Ovary (tissue), 9 donors: ENCODE results near the gene OR2L2. TPM values are rescaled to one million over a fixed set of nuclear protein-coding genes. Genes with fewer than 3 reads are reported as not detected.
"Not testable (repeated sequence)": the region's sequence is repeated elsewhere in the genome, so short reads cannot be mapped to it uniquely, and the experiment has no call there.

Source experiments
- DNase-seq, 5 donors: peaks; one replicate each; pipeline ENCODE4 v3.0.0-alpha.2; 2019 to 2020
- H3K27ac ChIP-seq, 2 donors: fragments of 200-600 bp; one replicate each; pipeline versions ENCODE4 v1.5.1 to v1.8.0; 2019 to 2022
- H3K27me3 ChIP-seq: fragments of 200-600 bp; one replicate; pipeline ENCODE4 v1.8.0; 2022
- H3K36me3 ChIP-seq: fragments of 200-600 bp; sonication (generic); one replicate; pipeline ENCODE4 v1.5.1; 2019
- H3K4me1 ChIP-seq: one replicate; pipeline ENCODE4 v1.8.1; 2013; ENCODE audit warnings: mild to moderate bottlenecking, moderate library complexity; ENCODE audit not compliant: insufficient read depth
- H3K4me3 ChIP-seq: fragments of 200-600 bp; sonication (generic); one replicate; pipeline ENCODE4 v1.5.1; 2017
- H3K9me3 ChIP-seq, 2 donors: fragments of 200-600 bp in 1 of 2; sonication (generic) in 1 of 2; one replicate each; pipeline versions ENCODE4 v1.5.1 to v1.8.1; 2013 to 2019; ENCODE audit warnings: mild to moderate bottlenecking in 1 of 2, moderate library complexity in 1 of 2
- EP300 ChIP-seq: sonication (generic); formaldehyde crosslinking; IDR thresholded peaks from one replicate; pipeline ENCODE4 v1.6.1; 2017; ENCODE audit warnings: antibody characterized with exemption
- POLR2A ChIP-seq: fragments of 450-650 bp; IDR thresholded peaks from one replicate; pipeline ENCODE4 v1.6.1; 2017; ENCODE audit warnings: antibody characterized with exemption, mild to moderate bottlenecking, moderate library complexity
- WGBS, 3 donors: extraction: QIAGEN DNeasy Blood & Tissue Kit in 1 of 3; methylation state at CpG; one replicate each; pipeline versions ENCODE4 v1.1.5 to v1.1.7; 2013 to 2017; 5-methylcytosine and 5-hydroxymethylcytosine counted together
- intact Hi-C, 4 donors: fragments of 100-400 bp; cut with DNase I; formaldehyde crosslinking; loops; one replicate each; pipeline versions ENCODE4 v1.11.0 to v1.15.1; 2022 to 2023
- polyA plus RNA-seq, 2 donors: library from polyadenylated mRNA; stranded (reverse); fragments of 200-250 nt in 1 of 2; fragments of 350-450 nt in 1 of 2; fragmentation: Illumina TruSeq in 1 of 2; extraction: RNeasy Lipid Tissue Mini Kit (QIAGEN cat#74804) in 1 of 2; gene quantifications; one replicate each; pipeline ENCODE4 v1.2.3, GENCODE V29; 2013 to 2014
- small RNA-seq: library from RNA; depleted of rRNA; stranded (forward); fragments of <200 nt; gene quantifications from one replicate; pipeline ENCODE3, GENCODE V24; 2016
- total RNA-seq, 7 donors: library from RNA; depleted of rRNA in 2 of 7; stranded (reverse); fragments of >200 nt in 2 of 7; fragmentation: NEBNext Ultra II Directional in 3 of 7; extraction: Animal tissue kit (Norgen Biotek cat#: 25700) in 3 of 7; gene quantifications; one replicate each; pipeline versions ENCODE4 v1.1.0 to v1.2.4, GENCODE V29; 2016 to 2023
- TF ChIP-seq, protein P1 (sequence below), 3 donors: fragments of 450-650 bp in 2 of 3; fragments of 200-600 bp in 1 of 3; IDR thresholded peaks; one replicate each; pipeline versions ENCODE4 v1.5.1 to v1.8.0; 2016 to 2022; ENCODE audit warnings: antibody characterized with exemption in 3 of 3, mild to moderate bottlenecking in 1 of 3
- donor health status: DM: no; HTN: no; CAD: no; lungs with moderate emphysema.
- donor health status: DM: no; HTN: no; CAD: no.
- donor health status: Bipolar disorder and iron deficiency.
- donor health status: DM: yes; HTN: yes; CAD: no.
- donor health status: DM: no; HTN: no; CAD: no.
- donor health status: DM: yes; HTN: yes; CAD: no.

OR2L2 gene
- total and polyA plus RNA-seq, 9 donors, result 0.08 to 0.69 (median 0.15) TPM; not detected in 3

DNA sequence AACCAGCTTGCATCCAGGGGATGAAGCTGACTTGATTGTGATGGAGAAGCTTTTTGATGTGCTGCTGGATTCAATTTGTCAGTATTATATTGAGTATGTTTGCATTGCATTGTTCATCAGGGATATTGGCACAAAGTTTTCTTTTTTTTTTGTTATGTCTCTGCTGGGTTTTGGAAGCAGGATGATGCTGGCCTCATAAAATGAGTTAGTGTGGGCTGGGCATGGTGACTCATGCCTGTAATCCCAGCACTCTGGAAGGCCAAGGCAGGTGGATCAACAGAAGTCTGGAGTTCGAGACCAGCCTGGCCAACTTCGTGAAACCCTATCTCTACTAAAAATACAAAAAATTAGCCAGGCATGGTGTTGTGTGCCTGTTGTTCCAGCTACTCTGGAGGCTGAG is 25.4 kb downstream of the OR2L2 start:
- Histone ChIP-seq H3K27ac (no peak overlapping the region), H3K4me3 (no peak overlapping the region), H3K4me1 (no peaks in the 10 kb centered on the region), H3K36me3 (no peaks in the 10 kb centered on the region), H3K9me3 (no peaks in the 10 kb centered on the region), H3K27me3 (no peaks in the 10 kb centered on the region)
- no peak for DNase-seq
- TF ChIP-seq POLR2A, result no peak
- no peak for TF ChIP-seq EP300
- TF ChIP-seq, protein P1, sequence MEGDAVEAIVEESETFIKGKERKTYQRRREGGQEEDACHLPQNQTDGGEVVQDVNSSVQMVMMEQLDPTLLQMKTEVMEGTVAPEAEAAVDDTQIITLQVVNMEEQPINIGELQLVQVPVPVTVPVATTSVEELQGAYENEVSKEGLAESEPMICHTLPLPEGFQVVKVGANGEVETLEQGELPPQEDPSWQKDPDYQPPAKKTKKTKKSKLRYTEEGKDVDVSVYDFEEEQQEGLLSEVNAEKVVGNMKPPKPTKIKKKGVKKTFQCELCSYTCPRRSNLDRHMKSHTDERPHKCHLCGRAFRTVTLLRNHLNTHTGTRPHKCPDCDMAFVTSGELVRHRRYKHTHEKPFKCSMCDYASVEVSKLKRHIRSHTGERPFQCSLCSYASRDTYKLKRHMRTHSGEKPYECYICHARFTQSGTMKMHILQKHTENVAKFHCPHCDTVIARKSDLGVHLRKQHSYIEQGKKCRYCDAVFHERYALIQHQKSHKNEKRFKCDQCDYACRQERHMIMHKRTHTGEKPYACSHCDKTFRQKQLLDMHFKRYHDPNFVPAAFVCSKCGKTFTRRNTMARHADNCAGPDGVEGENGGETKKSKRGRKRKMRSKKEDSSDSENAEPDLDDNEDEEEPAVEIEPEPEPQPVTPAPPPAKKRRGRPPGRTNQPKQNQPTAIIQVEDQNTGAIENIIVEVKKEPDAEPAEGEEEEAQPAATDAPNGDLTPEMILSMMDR (IDR thresholded peaks at IDR 0.05), result no peak
- intact Hi-C loops, result no loop called here
- 52 to 64% (median 63%) methylated on average over 2 of the region's 2 CpGs for WGBS, 3 donors

DNA sequence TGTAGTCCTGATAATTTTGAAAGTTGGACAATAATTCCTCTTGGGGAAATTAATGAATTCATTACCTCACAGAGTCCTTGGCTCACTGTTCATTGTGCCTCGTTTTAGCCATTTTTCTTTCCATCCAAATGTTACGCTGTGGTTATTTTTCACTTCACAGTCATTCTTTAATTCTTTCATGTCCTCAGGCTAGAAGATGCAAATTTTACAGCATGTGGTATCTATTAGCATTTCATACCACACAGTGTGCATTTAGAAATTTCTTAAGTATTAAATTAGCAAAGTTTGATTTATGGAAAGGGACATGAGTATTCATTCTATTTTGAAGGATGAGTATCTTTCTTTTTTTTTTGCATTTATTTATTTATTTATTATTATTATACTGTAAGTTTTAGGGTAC is 35.2 kb downstream of the OR2L2 start:
- no peaks in the 10 kb centered on the region for H3K27me3 ChIP-seq
- 70 to 82% (median 71%) methylated on average over 2 of the region's 2 CpGs for WGBS, 3 donors
- TF ChIP-seq POLR2A (no peak), EP300 (no peak)
- TF ChIP-seq, protein P1 (IDR thresholded peaks at IDR 0.05), result no peak
- H3K9me3 ChIP-seq, result no peaks in the 10 kb centered on the region
- no peak for DNase-seq
- no peaks in the 10 kb centered on the region for H3K4me1 ChIP-seq
- H3K36me3 ChIP-seq, result no peaks in the 10 kb centered on the region
- intact Hi-C loops, result no loop called here
- H3K4me3 ChIP-seq, result no peak overlapping the region
- no peak overlapping the region for H3K27ac ChIP-seq

DNA sequence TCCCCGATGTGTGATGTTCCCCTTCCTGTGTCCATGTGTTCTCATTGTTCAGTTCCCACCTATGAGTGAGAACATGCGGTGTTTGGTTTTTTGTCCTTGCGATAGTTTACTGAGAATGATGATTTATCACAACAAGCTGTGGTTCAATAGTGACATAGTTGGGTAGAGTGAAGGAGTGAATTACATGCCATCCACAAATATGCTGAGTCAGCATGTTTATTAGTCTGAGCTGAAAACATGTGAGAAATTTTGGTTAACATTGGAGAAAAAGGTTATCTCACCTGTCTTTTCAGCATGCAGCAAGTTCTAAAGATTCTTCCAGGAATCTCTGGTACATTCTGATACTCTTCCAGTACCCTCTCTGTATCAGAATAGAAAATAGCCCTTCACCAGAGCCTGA is 35.7 kb downstream of the OR2L2 start:
- H3K4me3 ChIP-seq, result no peak overlapping the region
- DNase-seq, result no peak
- intact Hi-C loops, result no loop called here
- TF ChIP-seq POLR2A (no peak), EP300 (no peak)
- TF ChIP-seq, protein P1 (IDR thresholded peaks at IDR 0.05), result no peak
- H3K9me3 ChIP-seq, result no peaks in the 10 kb centered on the region
- no peaks in the 10 kb centered on the region for H3K36me3 ChIP-seq
- WGBS, 3 donors, result 93 to 96% (median 95%) methylated on average over 3 of the region's 3 CpGs
- H3K27me3 ChIP-seq, result no peaks in the 10 kb centered on the region
- H3K4me1 ChIP-seq, result no peaks in the 10 kb centered on the region
- H3K27ac ChIP-seq, result no peak overlapping the region

GRCh38 chr1:248083864-248084263 is 54.0 kb downstream of the OR2L2 start:
- H3K9me3 ChIP-seq, H3K4me1 ChIP-seq, H3K36me3 ChIP-seq, DNase-seq, H3K4me3 ChIP-seq, intact Hi-C loops, H3K27me3 ChIP-seq, H3K27ac ChIP-seq: not testable (repeated sequence)
- 66 to 86% (median 85%) methylated on average over 2 to 13 of the region's 17 CpGs for whole genome bisulfite sequencing, 3 donors

Small RNA genes within 50 kb of the gene (small RNA-seq; reads per million reads assigned to genes)
- not detected for gene RF00019

Other genes starting within 250 kb of the OR2L2 start
- gene OR14A16, start 206.0 kb upstream of the OR2L2 start, total RNA-seq, result not detected
- gene OR14A16, start 206.0 kb upstream of the OR2L2 start, polyA plus RNA-seq, result not detected
- gene OR11L1, start 188.2 kb upstream of the OR2L2 start, total RNA-seq, result not detected
- not detected for gene OR11L1, start 188.2 kb upstream of the OR2L2 start, polyA plus RNA-seq
- gene TRIM58, start 172.9 kb upstream of the OR2L2 start, total RNA-seq, result 1 to 10 TPM in 1 of 7 donors, under 1 TPM in 6; 0.13 to 3.2 (median 0.41) TPM
- under 1 TPM; 0.13 to 0.35 TPM for gene TRIM58, start 172.9 kb upstream of the OR2L2 start, polyA plus RNA-seq
- gene OR2W3, start 134.5 kb upstream of the OR2L2 start, total RNA-seq, result under 1 TPM in 2 of 7 donors, not detected in 5; 0.25 to 0.46 TPM
- under 1 TPM in 1 of 2 donors, not detected in 1; 0.22 TPM for gene OR2W3, start 134.5 kb upstream of the OR2L2 start, polyA plus RNA-seq
- gene OR2T8, start 109.8 kb upstream of the OR2L2 start, total RNA-seq, result not detected
- not detected for gene OR2T8, start 109.8 kb upstream of the OR2L2 start, polyA plus RNA-seq
- gene OR2AJ1, start 105.2 kb upstream of the OR2L2 start, total RNA-seq, result not detected
- gene OR2AJ1, start 105.2 kb upstream of the OR2L2 start, polyA plus RNA-seq, result not detected
- under 1 TPM in 1 of 7 donors, not detected in 6; 0.34 TPM for gene OR2L8, start 81.2 kb upstream of the OR2L2 start, total RNA-seq
- not detected for gene OR2L8, start 81.2 kb upstream of the OR2L2 start, polyA plus RNA-seq
- under 1 TPM in 2 of 7 donors, not detected in 5; 0.36 to 0.80 TPM for gene OR2AK2, start 64.8 kb upstream of the OR2L2 start, total RNA-seq
- not detected for gene OR2AK2, start 64.8 kb upstream of the OR2L2 start, polyA plus RNA-seq
- under 1 TPM in 1 of 7 donors, not detected in 6; 0.23 TPM for gene OR2L5, start 16.4 kb upstream of the OR2L2 start, total RNA-seq
- not detected for gene OR2L5, start 16.4 kb upstream of the OR2L2 start, polyA plus RNA-seq
- under 1 TPM in 4 of 7 donors, not detected in 3; 0.08 to 0.24 (median 0.16) TPM for gene OR2L3, start 16.8 kb downstream of the OR2L2 start, total RNA-seq
- not detected for gene OR2L3, start 16.8 kb downstream of the OR2L2 start, polyA plus RNA-seq
- gene OR2L13, start 65.1 kb downstream of the OR2L2 start, total RNA-seq, result under 1 TPM in 3 of 7 donors, not detected in 4; 0.24 to 0.34 (median 0.25) TPM
- under 1 TPM; 0.04 to 0.13 TPM for gene OR2L13, start 65.1 kb downstream of the OR2L2 start, polyA plus RNA-seq
- not detected for gene OR2M5, start 115.1 kb downstream of the OR2L2 start, total RNA-seq
- not detected for gene OR2M5, start 115.1 kb downstream of the OR2L2 start, polyA plus RNA-seq
- not detected for gene OR2M2, start 144.8 kb downstream of the OR2L2 start, total RNA-seq
- not detected for gene OR2M2, start 144.8 kb downstream of the OR2L2 start, polyA plus RNA-seq
- under 1 TPM in 1 of 7 donors, not detected in 6; 0.11 TPM for gene OR2M3, start 167.2 kb downstream of the OR2L2 start, total RNA-seq
- gene OR2M3, start 167.2 kb downstream of the OR2L2 start, polyA plus RNA-seq, result not detected
- under 1 TPM in 1 of 7 donors, not detected in 6; under 0.01 TPM for gene OR2M4, start 201.3 kb downstream of the OR2L2 start, total RNA-seq
- gene OR2M4, start 201.3 kb downstream of the OR2L2 start, polyA plus RNA-seq, result not detected
- not detected for gene OR2T33, start 247.9 kb downstream of the OR2L2 start, total RNA-seq
- gene OR2T33, start 247.9 kb downstream of the OR2L2 start, polyA plus RNA-seq, result not detected